ENCODE data around the gene PCGF3.
A peak's percentile ranks its signal among the peaks of the same experiment; 100 is the strongest.
"Not testable (repeated sequence)": the region's sequence is repeated elsewhere in the genome, so short reads cannot be mapped to it uniquely, and the experiment has no call there.

The PCGF3 gene

GRCh38 chr4:703336-704197 lies 2.1 kb upstream of the PCGF3 start:
- no peak for DNase-seq (ENCODE audit: low read depth)
- H3K4me3 ChIP-seq (ENCODE audit: low read length), result no peak overlapping the region
- no peak for TF ChIP-seq CTCF (IDR thresholded peaks at IDR 0.05; ENCODE audit: insufficient read depth, low read depth, low read length, missing control alignments)

- no peak for TF ChIP-seq CTCF (IDR thresholded peaks at IDR 0.05; ENCODE audit: insufficient read depth, low read depth, low read length, missing control alignments)
- no peak overlapping the region for H3K4me3 ChIP-seq (ENCODE audit: low read length)
- DNase-seq (ENCODE audit: low read depth), result no peak
Observed at GRCh38 chr4:704198-704891, 1.3 kb upstream of the PCGF3 start.

- TF ChIP-seq CTCF (IDR thresholded peaks at IDR 0.05; ENCODE audit: insufficient read depth, low read depth, low read length, missing control alignments), result no peak
- H3K4me3 ChIP-seq (ENCODE audit: low read length), result peak overlapping the region; percentile 44
Observed at GRCh38 chr4:704971-705277, 708 bp upstream of the PCGF3 start.

GRCh38 chr4:706083-706633 lies 526 bp downstream of the PCGF3 start:
- H3K4me3 ChIP-seq (ENCODE audit: low read length), result peak overlapping the region; percentile 78
- not testable (repeated sequence) for DNase-seq (ENCODE audit: low read depth)

More at GRCh38 chr4:704971-705277, 708 bp upstream of the PCGF3 start:
- DNase-seq (ENCODE audit: low read depth), result no peak

- peak overlapping the region; percentile 78 for H3K4me3 ChIP-seq (ENCODE audit: low read length)
- DNase-seq (ENCODE audit: low read depth), result no peak
- no peak for TF ChIP-seq CTCF (IDR thresholded peaks at IDR 0.05; ENCODE audit: insufficient read depth, low read depth, low read length, missing control alignments)
Observed at GRCh38 chr4:706834-707598, 1.4 kb downstream of the PCGF3 start.

GRCh38 chr4:707929-708630 lies 2.4 kb downstream of the PCGF3 start:
- no peak for DNase-seq (ENCODE audit: low read depth)
- no peak overlapping the region for H3K4me3 ChIP-seq (ENCODE audit: low read length)
- no peak for TF ChIP-seq CTCF (IDR thresholded peaks at IDR 0.05; ENCODE audit: insufficient read depth, low read depth, low read length, missing control alignments)
